Endothelial cell (in vitro differentiated cells): Measurements from ENCODE around the gene ERC2. TPM values are rescaled to one million over a fixed set of nuclear protein-coding genes. Genes with fewer than 3 reads are reported as not detected.

Experiments used
- DNase-seq: peaks from one replicate; pipeline ENCODE4 v3.0.0; 2021; ENCODE audit warnings: low spot score
- H3K27ac Mint-ChIP-seq: one replicate; pipeline ENCODE4 v1.8.0; 2021; ENCODE audit warnings: mixed read lengths, inconsistent platforms; ENCODE audit not compliant: unreplicated experiment
- H3K27me3 Mint-ChIP-seq: one replicate; pipeline ENCODE4 v1.8.0; 2021; ENCODE audit warnings: mild to moderate bottlenecking, moderate library complexity, mixed read lengths, inconsistent platforms; ENCODE audit not compliant: unreplicated experiment
- H3K36me3 Mint-ChIP-seq: one replicate; pipeline ENCODE4 v1.8.0; 2021; ENCODE audit warnings: mild to moderate bottlenecking, low read depth, mixed read lengths, inconsistent platforms; ENCODE audit not compliant: unreplicated experiment
- H3K4me1 Mint-ChIP-seq: one replicate; pipeline ENCODE4 v1.8.0; 2021; ENCODE audit warnings: mild to moderate bottlenecking, mixed read lengths, inconsistent platforms; ENCODE audit not compliant: unreplicated experiment
- H3K4me3 Mint-ChIP-seq: one replicate; pipeline ENCODE4 v1.8.0; 2021; ENCODE audit warnings: mild to moderate bottlenecking, mixed read lengths, inconsistent platforms; ENCODE audit not compliant: unreplicated experiment
- H3K9me3 Mint-ChIP-seq: one replicate; pipeline ENCODE4 v1.8.0; 2021; ENCODE audit warnings: mixed read lengths, inconsistent platforms; ENCODE audit not compliant: unreplicated experiment
- CTCF ChIP-seq: fragments of 200-600 bp; sonication (generic); IDR thresholded peaks from one replicate; pipeline ENCODE4 v1.5.0; 2021; ENCODE audit warnings: antibody characterized with exemption; ENCODE audit not compliant: unreplicated experiment
- total RNA-seq: library from RNA; stranded (reverse); fragmentation: NEBNext Ultra II Directional; extraction: Animal tissue kit (Norgen Biotek cat#: 25700); gene quantifications from one replicate; pipeline ENCODE4 v1.2.1, GENCODE V29; 2021; ENCODE audit not compliant: unreplicated experiment

ERC2 gene
- total RNA-seq, 1 donor from 2014 or later: 20.5 TPM

GRCh38 chr3:55649554-55649953, 818.7 kb downstream of the ERC2 start:
- no peaks in the 10 kb centered on the region for H3K4me1 Mint-ChIP-seq
- no peaks in the 10 kb centered on the region for H3K36me3 Mint-ChIP-seq
- no peak for TF ChIP-seq CTCF
- no peak overlapping the region for H3K4me3 Mint-ChIP-seq
- H3K27ac Mint-ChIP-seq: no peak overlapping the region
- H3K27me3 Mint-ChIP-seq: no peaks in the 10 kb centered on the region
- H3K9me3 Mint-ChIP-seq: no peaks in the 10 kb centered on the region
- no peak for DNase-seq

DNA sequence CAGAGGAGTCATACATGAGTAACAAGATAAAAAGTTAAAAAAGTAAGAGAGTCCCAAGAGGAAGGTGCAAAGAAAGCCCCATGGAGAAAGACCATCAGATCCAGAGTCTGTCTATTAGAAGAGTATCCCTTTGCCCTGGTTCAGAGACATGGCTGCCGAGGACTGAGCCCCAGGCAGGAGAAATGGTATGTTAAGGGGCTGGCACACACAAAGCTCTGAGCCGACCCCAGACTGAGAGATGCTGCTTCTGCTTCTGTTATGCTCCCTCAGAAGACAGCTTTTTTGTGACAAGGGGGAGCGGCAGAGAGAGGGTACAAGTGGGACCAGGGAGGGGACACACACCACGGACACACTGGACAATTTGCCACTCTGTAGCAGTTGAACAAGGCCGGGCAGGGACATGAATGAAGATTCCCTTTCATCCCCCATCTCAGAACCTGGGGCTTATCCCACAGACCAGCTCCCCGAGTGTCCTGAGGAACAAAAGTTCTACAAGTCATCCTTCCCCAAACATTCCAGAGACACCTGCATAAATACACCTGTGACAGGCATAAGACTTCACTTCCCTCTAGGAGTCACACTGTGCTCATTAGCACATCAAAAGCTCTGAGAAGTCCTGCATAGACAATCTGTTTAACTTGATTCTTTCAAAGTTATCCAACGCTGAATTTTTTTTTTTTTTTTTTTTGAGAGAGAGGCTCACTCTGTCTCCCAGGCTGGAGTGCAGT, 819.5 kb downstream of the ERC2 start:
- H3K36me3 Mint-ChIP-seq: no peaks in the 10 kb centered on the region
- no peaks in the 10 kb centered on the region for H3K4me1 Mint-ChIP-seq
- no peak for DNase-seq
- TF ChIP-seq CTCF: no peak
- H3K27me3 Mint-ChIP-seq: no peaks in the 10 kb centered on the region
- no peak overlapping the region for H3K4me3 Mint-ChIP-seq
- H3K27ac Mint-ChIP-seq: no peak overlapping the region
- H3K9me3 Mint-ChIP-seq: no peaks in the 10 kb centered on the region

DNA sequence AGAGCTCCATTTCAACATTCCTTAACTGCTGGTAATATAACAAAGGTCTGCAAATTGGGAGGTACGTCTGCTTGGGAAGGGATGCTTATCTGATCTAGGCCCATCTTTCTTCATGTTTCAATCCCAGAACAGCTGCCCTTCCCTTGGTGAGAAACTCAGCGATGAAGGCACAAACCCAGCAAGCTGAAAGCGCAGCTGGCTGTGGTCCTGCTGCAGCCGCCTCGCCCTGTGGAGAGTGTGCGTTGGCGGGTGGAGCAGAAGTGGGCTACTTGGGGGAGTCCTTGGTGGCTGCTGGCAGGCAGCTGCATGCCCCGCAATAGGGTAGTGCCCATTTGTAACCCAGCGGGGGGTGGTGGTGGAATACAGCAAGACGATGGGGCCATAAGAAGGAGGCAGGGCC, 820.6 kb downstream of the ERC2 start:
- Mint-ChIP-seq H3K4me3 (no peak overlapping the region), H3K27ac (no peak overlapping the region), H3K9me3 (no peaks in the 10 kb centered on the region), H3K36me3 (no peaks in the 10 kb centered on the region), H3K27me3 (no peaks in the 10 kb centered on the region), H3K4me1 (no peaks in the 10 kb centered on the region)
- DNase-seq: no peak
- TF ChIP-seq CTCF: no peak

DNA sequence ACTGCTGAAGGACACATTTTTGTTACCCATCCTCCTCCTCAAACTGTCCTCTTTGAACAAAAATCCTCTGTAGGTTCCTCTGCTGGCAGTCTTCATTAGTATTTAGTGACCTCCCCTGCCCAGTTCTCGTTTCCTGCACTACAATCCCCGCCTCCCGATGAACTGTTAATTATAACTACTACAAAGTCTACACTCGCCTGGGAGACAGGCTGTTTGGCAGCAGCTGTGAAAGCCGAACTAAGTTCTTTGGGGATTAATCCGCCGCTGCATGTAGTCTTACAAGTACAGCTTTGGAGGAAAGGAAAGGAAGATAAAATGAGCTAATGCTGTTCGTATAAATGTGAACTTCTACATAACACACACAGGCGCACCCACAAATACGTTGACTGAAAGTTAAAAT, 821.2 kb downstream of the ERC2 start:
- Mint-ChIP-seq H3K36me3 (no peaks in the 10 kb centered on the region), H3K4me3 (no peak overlapping the region), H3K9me3 (no peaks in the 10 kb centered on the region), H3K4me1 (no peaks in the 10 kb centered on the region), H3K27me3 (no peaks in the 10 kb centered on the region), H3K27ac (no peak overlapping the region)
- TF ChIP-seq CTCF: no peak
- DNase-seq: no peak

DNA sequence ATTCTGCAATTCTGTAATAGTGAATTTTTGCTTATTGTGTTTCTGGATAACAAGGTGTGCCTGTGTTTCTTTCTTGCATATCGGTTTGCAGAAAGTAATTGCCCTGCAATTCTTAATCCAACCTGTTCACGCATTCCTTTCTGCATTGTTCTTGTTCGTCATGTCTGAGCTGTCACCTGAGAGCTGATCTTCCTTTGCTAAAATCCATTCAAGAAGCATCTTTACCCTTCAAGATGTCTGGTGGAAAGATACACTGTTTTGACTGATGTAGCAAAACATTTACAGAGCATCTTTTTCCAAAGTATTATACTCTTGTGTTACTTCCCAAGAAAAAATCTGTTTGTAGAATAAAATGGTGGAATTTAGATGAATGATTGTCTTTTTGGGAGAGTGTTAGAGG, 822.1 kb downstream of the ERC2 start:
- H3K27me3 Mint-ChIP-seq: no peaks in the 10 kb centered on the region
- no peak overlapping the region for H3K27ac Mint-ChIP-seq
- H3K4me1 Mint-ChIP-seq: no peaks in the 10 kb centered on the region
- no peaks in the 10 kb centered on the region for H3K9me3 Mint-ChIP-seq
- no peak for DNase-seq
- H3K36me3 Mint-ChIP-seq: no peaks in the 10 kb centered on the region
- no peak overlapping the region for H3K4me3 Mint-ChIP-seq
- TF ChIP-seq CTCF: no peak
